Articular chondrocyte of knee joint (primary cell): Measurements from ENCODE around the gene CDCA7L. TPM values are rescaled to one million over a fixed set of nuclear protein-coding genes. Genes with fewer than 3 reads are reported as not detected.

Experiments used
- total RNA-seq: library from RNA; depleted of rRNA; stranded (reverse); fragments of >200 nt; gene quantifications from 2 replicates; pipeline ENCODE4 v1.2.3, GENCODE V29; 2012

The CDCA7L gene
- total RNA-seq = 40.6 and 48.6 TPM in 2 replicates

GRCh38 chr7:21945454-21946221 is at the start of gene CDCA7L:
TSS of gene CDCA7L (minus strand) at chr7:21945899. CDS start at chr7:21945804, 95 bp downstream.

